Trophoblast cell (in vitro differentiated cells and primary cell): ENCODE results near the gene ZBTB34.

ENCODE experiments used
- DNase-seq, 2 donors: peaks; one replicate each; pipeline ENCODE4 v3.0.0-alpha.2; 2016
- H2AFZ ChIP-seq: 2 replicates; pipeline ENCODE4 v1.6.1; 2013; ENCODE audit warnings: low read length, moderate library complexity, mild to moderate bottlenecking; ENCODE audit not compliant: insufficient read depth, poor library complexity
- H2AK5ac ChIP-seq: 2 replicates; pipeline ENCODE4 v1.6.1; 2013; ENCODE audit warnings: mild to moderate bottlenecking, low read length
- H2BK120ac ChIP-seq: 2 replicates; pipeline ENCODE4 v1.6.1; 2013; ENCODE audit warnings: low read length, mild to moderate bottlenecking, moderate library complexity; ENCODE audit not compliant: insufficient read depth, poor library complexity
- H2BK12ac ChIP-seq: 2 replicates; pipeline ENCODE4 v1.6.1; 2013; ENCODE audit warnings: mild to moderate bottlenecking, low read length, moderate library complexity
- H2BK5ac ChIP-seq: 2 replicates; pipeline ENCODE4 v1.6.1; 2013; ENCODE audit warnings: low read length, low read depth, moderate library complexity, mild to moderate bottlenecking; ENCODE audit not compliant: poor library complexity
- H3K14ac ChIP-seq: 2 replicates; pipeline ENCODE4 v1.6.1; 2013; ENCODE audit warnings: mild to moderate bottlenecking, low read length
- H3K18ac ChIP-seq: 2 replicates; pipeline ENCODE4 v1.6.1; 2013; ENCODE audit warnings: mild to moderate bottlenecking, low read length
- H3K23ac ChIP-seq: 2 replicates; pipeline ENCODE4 v1.6.1; 2013; ENCODE audit warnings: low read length
- H3K27ac ChIP-seq: 2 replicates; pipeline ENCODE4 v1.5.1; 2013; ENCODE audit warnings: low read depth, mild to moderate bottlenecking, inconsistent platforms, low read length, moderate library complexity
- H3K27me3 ChIP-seq: 2 replicates; pipeline ENCODE4 v1.6.1; 2013; ENCODE audit warnings: inconsistent platforms, mild to moderate bottlenecking, low read length, moderate library complexity; ENCODE audit not compliant: insufficient read depth
- H3K36me3 ChIP-seq, 2 experiments: 1 replicate in 1 of 2; 2 replicates in 1 of 2; pipeline ENCODE4 v1.6.1; 2013; ENCODE audit warnings: low read length in 2 of 2, mild to moderate bottlenecking in 2 of 2, moderate library complexity in 1 of 2; ENCODE audit not compliant: insufficient read depth in 2 of 2, control insufficient read depth in 1 of 2
- H3K4ac ChIP-seq: 2 replicates; pipeline ENCODE4 v1.6.1; 2013; ENCODE audit warnings: low read depth, mild to moderate bottlenecking, low read length, moderate library complexity
- H3K4me1 ChIP-seq, 2 experiments: 1 replicate in 1 of 2; 2 replicates in 1 of 2; pipeline ENCODE4 v1.6.1; 2013; ENCODE audit warnings: low read length in 2 of 2, mild to moderate bottlenecking in 2 of 2, moderate library complexity in 1 of 2; ENCODE audit not compliant: insufficient read depth in 2 of 2, control insufficient read depth in 1 of 2
- H3K4me2 ChIP-seq: 2 replicates; pipeline ENCODE4 v1.6.1; 2013; ENCODE audit warnings: inconsistent platforms, mild to moderate bottlenecking, low read length, moderate library complexity
- H3K4me3 ChIP-seq: 2 replicates; pipeline ENCODE4 v1.5.1; 2013; ENCODE audit warnings: mild to moderate bottlenecking, low read depth, low read length, inconsistent platforms
- H3K79me1 ChIP-seq: one replicate; pipeline ENCODE4 v1.6.1; 2013; ENCODE audit warnings: low read length
- H3K79me2 ChIP-seq: 2 replicates; pipeline ENCODE4 v1.6.1; 2013; ENCODE audit warnings: low read length, mild to moderate bottlenecking; ENCODE audit not compliant: control insufficient read depth, insufficient read depth, poor library complexity
- H3K9ac ChIP-seq: 2 replicates; pipeline ENCODE4 v1.6.1; 2013; ENCODE audit warnings: mild to moderate bottlenecking, low read length
- H3K9me3 ChIP-seq: 2 replicates; pipeline ENCODE4 v1.6.1; 2013; ENCODE audit warnings: low read depth, mild to moderate bottlenecking, control low read depth, inconsistent platforms, low read length; ENCODE audit not compliant: insufficient read depth
- H4K12ac ChIP-seq: 2 replicates; pipeline ENCODE4 v1.6.1; 2013; ENCODE audit warnings: low read depth, mild to moderate bottlenecking, low read length, moderate library complexity
- H4K8ac ChIP-seq: 2 replicates; pipeline ENCODE4 v1.6.1; 2013; ENCODE audit warnings: low read depth, mild to moderate bottlenecking, low read length, moderate library complexity
- H4K91ac ChIP-seq: one replicate; pipeline ENCODE4 v1.6.1; 2013; ENCODE audit warnings: low read depth, mild to moderate bottlenecking, low read length, moderate library complexity
- WGBS: extraction: QIAGEN DNeasy Blood & Tissue Kit; methylation state at CpG from one replicate; pipeline ENCODE4 v1.1.7; 2013; ENCODE audit warnings: missing lambda C conversion rate; ENCODE audit not compliant: insufficient read length, insufficient coverage; ENCODE audit errors: extremely low coverage; 5-methylcytosine and 5-hydroxymethylcytosine counted together

The ZBTB34 gene

DNA sequence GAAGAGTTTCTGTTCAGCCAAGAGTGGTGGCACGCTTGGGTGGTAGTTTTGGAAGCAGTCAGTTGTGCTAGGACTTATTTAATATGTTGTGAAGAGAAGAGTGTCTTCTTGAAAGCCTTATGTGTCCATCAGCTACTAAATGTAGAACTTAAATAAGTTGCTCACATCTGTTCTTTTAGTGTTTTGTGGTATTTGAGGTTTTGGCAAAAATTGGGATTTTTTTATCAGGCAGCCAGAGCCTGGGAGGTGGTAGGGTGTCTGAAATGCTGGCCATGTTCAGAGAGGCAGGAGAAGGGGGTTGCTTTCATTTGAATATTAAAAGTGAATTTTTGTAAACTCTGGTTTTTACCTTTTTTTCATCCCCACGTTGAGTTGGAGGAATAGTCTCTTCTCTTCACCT is 24.2 kb upstream of the ZBTB34 start:
- H2BK12ac ChIP-seq, result no peak overlapping the region
- no peak overlapping the region for H4K12ac ChIP-seq
- H3K4me1 ChIP-seq, result peaks cover 0 to 2% of the 10 kb centered on the region in 2 experiments
- H3K9me3 ChIP-seq, result no peaks in the 10 kb centered on the region
- no peak for DNase-seq
- no CpG with 5 or more reads among the region's 2 CpGs for WGBS
- H4K8ac ChIP-seq, result no peak overlapping the region
- no peak overlapping the region for H3K4me2 ChIP-seq
- no peak overlapping the region for H4K91ac ChIP-seq
- no peak overlapping the region for H3K14ac ChIP-seq
- H3K9ac ChIP-seq, result no peak overlapping the region
- H3K4me3 ChIP-seq, result no peak overlapping the region
- H3K27me3 ChIP-seq, result no peaks in the 10 kb centered on the region
- no peak overlapping the region for H2AFZ ChIP-seq
- no peak overlapping the region for H3K27ac ChIP-seq
- H2BK5ac ChIP-seq, result no peak overlapping the region
- no peak overlapping the region for H3K4ac ChIP-seq
- H3K23ac ChIP-seq, result no peak overlapping the region
- H3K79me2 ChIP-seq, result no peaks in the 10 kb centered on the region
- peaks cover 17 to 20% of the 10 kb centered on the region in 2 experiments for H3K36me3 ChIP-seq
- H2AK5ac ChIP-seq, result no peak overlapping the region
- no peaks in the 10 kb centered on the region for H3K79me1 ChIP-seq
- no peak overlapping the region for H3K18ac ChIP-seq
- H2BK120ac ChIP-seq, result no peak overlapping the region

DNA sequence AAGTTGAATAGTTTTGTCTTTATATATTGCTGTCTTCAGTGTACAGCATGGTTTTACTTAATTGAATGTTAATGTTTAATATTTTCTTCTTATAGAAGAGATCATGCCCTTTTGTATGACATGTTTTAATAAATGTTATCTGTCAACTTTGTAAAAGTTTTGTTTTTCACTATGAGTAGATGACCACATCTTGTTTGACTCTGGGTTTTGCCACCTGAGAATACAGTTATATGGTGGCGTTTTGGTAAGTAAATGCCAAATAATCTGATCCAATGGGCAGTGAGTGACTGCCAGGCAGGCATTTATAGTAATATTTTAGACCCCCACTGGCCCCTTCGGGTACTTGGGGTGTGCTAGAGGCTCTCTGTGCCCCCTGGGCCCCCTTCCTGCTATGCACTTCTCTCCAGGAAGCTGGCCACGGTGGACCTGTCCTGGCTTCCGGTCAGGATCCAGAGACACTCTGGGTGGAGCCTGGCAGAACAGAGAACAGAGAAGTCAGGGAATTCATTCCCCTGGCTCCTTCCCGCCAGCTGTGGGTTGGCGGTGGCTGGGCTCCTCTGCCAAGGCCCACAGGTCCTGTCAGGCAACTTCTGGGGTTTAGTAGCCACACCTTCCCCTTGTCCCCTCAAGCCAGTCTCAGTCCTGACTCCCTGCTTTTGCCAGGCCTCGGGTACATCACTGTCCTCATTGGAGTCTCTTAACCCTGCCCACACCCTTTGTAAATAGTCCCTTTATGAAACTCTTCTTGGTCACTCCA is 22.2 kb upstream of the ZBTB34 start:
- DNase-seq, result no peak
- Histone ChIP-seq H4K91ac (no peak overlapping the region), H2BK12ac (no peak overlapping the region), H3K27ac (no peak overlapping the region), H2AK5ac (no peak overlapping the region), H3K4me2 (no peak overlapping the region), H3K4ac (no peak overlapping the region), H3K18ac (no peak overlapping the region), H3K9ac (no peak overlapping the region), H2BK5ac (no peak overlapping the region), H2AFZ (no peak overlapping the region), H3K9me3 (no peaks in the 10 kb centered on the region), H3K79me1 (no peaks in the 10 kb centered on the region), H3K4me1 (peaks cover 0 to 2% of the 10 kb centered on the region in 2 experiments), H2BK120ac (no peak overlapping the region), H3K79me2 (no peaks in the 10 kb centered on the region), H4K12ac (no peak overlapping the region), H3K36me3 (peaks cover 8 to 13% of the 10 kb centered on the region in 2 experiments), H3K4me3 (no peak overlapping the region), H3K14ac (no peak overlapping the region), H3K27me3 (no peaks in the 10 kb centered on the region), H4K8ac (no peak overlapping the region), H3K23ac (no peak overlapping the region)
- WGBS, result no CpG with 5 or more reads among the region's 7 CpGs

DNA sequence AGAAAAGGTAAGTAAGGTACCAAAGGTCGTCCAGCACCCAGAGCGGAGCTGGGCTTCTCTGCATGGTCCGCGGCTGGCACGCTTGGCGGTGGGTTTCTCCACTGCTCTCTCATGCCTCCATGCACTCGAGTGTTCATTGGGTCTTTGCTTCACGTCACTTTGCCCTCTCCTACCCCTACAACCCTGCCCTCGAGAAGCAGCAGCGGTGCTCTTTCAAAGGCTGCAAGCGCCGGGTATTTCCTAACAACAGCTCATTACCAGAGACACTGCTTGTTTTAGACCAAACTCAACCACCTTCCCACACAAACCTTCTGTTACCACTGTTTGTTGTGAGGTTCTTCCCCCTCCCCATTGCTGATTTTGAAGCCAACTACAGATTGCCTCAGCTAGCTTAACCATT is 21.5 kb upstream of the ZBTB34 start:
- H3K9me3 ChIP-seq, result no peaks in the 10 kb centered on the region
- H3K23ac ChIP-seq, result no peak overlapping the region
- H2BK12ac ChIP-seq, result no peak overlapping the region
- no peak overlapping the region for H3K4me3 ChIP-seq
- no peak overlapping the region for H3K27ac ChIP-seq
- H3K36me3 ChIP-seq, result peaks cover 2 to 10% of the 10 kb centered on the region in 2 experiments
- H3K18ac ChIP-seq, result no peak overlapping the region
- no peaks in the 10 kb centered on the region for H3K27me3 ChIP-seq
- no peak overlapping the region for H3K9ac ChIP-seq
- no peak overlapping the region for H4K91ac ChIP-seq
- H2AFZ ChIP-seq, result no peak overlapping the region
- H3K4me1 ChIP-seq, result peaks cover 0 to 2% of the 10 kb centered on the region in 2 experiments
- DNase-seq, result no peak
- no peaks in the 10 kb centered on the region for H3K79me2 ChIP-seq
- H2BK120ac ChIP-seq, result no peak overlapping the region
- WGBS, result no CpG with 5 or more reads among the region's 12 CpGs
- H3K4ac ChIP-seq, result no peak overlapping the region
- H4K12ac ChIP-seq, result no peak overlapping the region
- no peak overlapping the region for H4K8ac ChIP-seq
- no peak overlapping the region for H2AK5ac ChIP-seq
- H3K79me1 ChIP-seq, result no peaks in the 10 kb centered on the region
- no peak overlapping the region for H3K4me2 ChIP-seq
- H3K14ac ChIP-seq, result no peak overlapping the region
- no peak overlapping the region for H2BK5ac ChIP-seq

DNA sequence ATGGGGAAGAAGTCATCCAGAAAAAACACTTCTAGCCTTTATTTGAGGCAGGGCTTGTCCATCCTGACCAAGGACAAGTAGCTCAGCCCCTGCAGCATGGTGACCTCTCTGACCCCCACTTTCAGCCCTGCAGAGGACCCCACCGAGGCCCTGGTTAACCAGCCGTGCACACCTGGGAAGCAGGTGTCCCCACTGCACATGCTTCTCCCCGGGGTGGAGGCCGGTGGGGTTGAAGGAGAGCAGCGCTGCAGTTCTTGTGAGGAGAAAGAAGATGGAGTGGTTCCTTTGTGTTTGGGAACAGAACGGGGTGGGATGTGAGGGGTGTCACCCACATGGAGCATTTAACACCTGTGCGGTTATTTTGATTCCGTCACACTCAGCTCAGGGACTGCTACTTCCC is 21.1 kb upstream of the ZBTB34 start:
- no peak overlapping the region for H3K18ac ChIP-seq
- no peak overlapping the region for H3K23ac ChIP-seq
- no peak overlapping the region for H4K12ac ChIP-seq
- no peaks in the 10 kb centered on the region for H3K79me2 ChIP-seq
- no peak overlapping the region for H4K8ac ChIP-seq
- WGBS, result no CpG with 5 or more reads among the region's 8 CpGs
- peaks cover 0 to 2% of the 10 kb centered on the region in 2 experiments for H3K4me1 ChIP-seq
- no peak overlapping the region for H2BK120ac ChIP-seq
- H2AK5ac ChIP-seq, result no peak overlapping the region
- H2BK5ac ChIP-seq, result no peak overlapping the region
- H3K27ac ChIP-seq, result no peak overlapping the region
- no peak for DNase-seq
- H2BK12ac ChIP-seq, result no peak overlapping the region
- no peak overlapping the region for H3K4me3 ChIP-seq
- H3K4ac ChIP-seq, result no peak overlapping the region
- H3K9ac ChIP-seq, result no peak overlapping the region
- H4K91ac ChIP-seq, result no peak overlapping the region
- no peak overlapping the region for H3K14ac ChIP-seq
- H3K79me1 ChIP-seq, result no peaks in the 10 kb centered on the region
- no peaks in the 10 kb centered on the region for H3K9me3 ChIP-seq
- H3K27me3 ChIP-seq, result no peaks in the 10 kb centered on the region
- H2AFZ ChIP-seq, result no peak overlapping the region
- H3K36me3 ChIP-seq, result peaks cover 0 to 8% of the 10 kb centered on the region in 2 experiments
- H3K4me2 ChIP-seq, result no peak overlapping the region
